ENCODE results near the gene KANK2.

- TF ChIP-seq CTCF (IDR thresholded peaks at IDR 0.05), result no peak
- TF ChIP-seq POLR2A (IDR thresholded peaks at IDR 0.05), result no peak
These were observed 65.9 kb downstream of the KANK2 start for GRCh38 chr19:11131471-11131870.
